MM.1S (cell line): Measurements from ENCODE around the gene HSD17B14.

Experiments
- DNase-seq: peaks from one replicate; pipeline ENCODE4 v3.0.0-alpha.2; 2015
- H2AFZ ChIP-seq: fragments of 300-600 bp; sonication (generic); 2 replicates; pipeline ENCODE4 v1.6.0; 2016; ENCODE audit warnings: antibody characterized with exemption, low read length
- H3F3A ChIP-seq: fragments of 300-600 bp; sonication (generic); 2 replicates; pipeline ENCODE4 v1.6.1; 2016; ENCODE audit warnings: mild to moderate bottlenecking, antibody characterized with exemption, low read length, moderate library complexity, mixed read lengths; ENCODE audit not compliant: insufficient read depth
- H3K27ac ChIP-seq: fragments of 300-600 bp; sonication (generic); 2 replicates; pipeline ENCODE4 v1.5.1; 2016; ENCODE audit warnings: mild to moderate bottlenecking, low read length
- H3K27me3 ChIP-seq: fragments of 300-600 bp; sonication (generic); replicated peaks from 2 replicates; pipeline ENCODE4 v1.6.0; 2016; ENCODE audit warnings: low read length; ENCODE audit not compliant: insufficient read depth
- H3K36me3 ChIP-seq: fragments of 300-600 bp; sonication (generic); replicated peaks from 2 replicates; pipeline ENCODE4 v1.6.1; 2016; ENCODE audit warnings: mild to moderate bottlenecking, low read length, mixed read lengths; ENCODE audit not compliant: insufficient read depth
- H3K4me1 ChIP-seq: fragments of 300-600 bp; sonication (generic); 2 replicates; pipeline ENCODE4 v1.6.1; 2016; ENCODE audit warnings: low read length, mixed read lengths
- H3K4me2 ChIP-seq: fragments of 300-600 bp; sonication (generic); 2 replicates; pipeline ENCODE4 v1.6.0; 2016; ENCODE audit warnings: low read depth, low read length
- H3K4me3 ChIP-seq: fragments of 300-600 bp; sonication (generic); 2 replicates; pipeline ENCODE4 v1.5.1; 2016; ENCODE audit warnings: low read length, mixed read lengths
- H3K79me2 ChIP-seq: fragments of 300-600 bp; sonication (generic); 2 replicates; pipeline ENCODE4 v1.6.1; 2016; ENCODE audit warnings: mixed run types, low read length, mixed read lengths
- H3K9ac ChIP-seq: fragments of 300-600 bp; sonication (generic); 2 replicates; pipeline ENCODE4 v1.6.1; 2016; ENCODE audit warnings: low read length, mixed read lengths
- H3K9me2 ChIP-seq: fragments of 300-600 bp; sonication (generic); replicated peaks from 2 replicates; pipeline ENCODE4 v1.6.1; 2016; ENCODE audit warnings: mild to moderate bottlenecking, low read length, mixed read lengths; ENCODE audit not compliant: insufficient read depth
- H3K9me3 ChIP-seq: fragments of 300-600 bp; sonication (generic); replicated peaks from 2 replicates; pipeline ENCODE4 v1.6.1; 2016; ENCODE audit warnings: mild to moderate bottlenecking, low read length, mixed read lengths; ENCODE audit not compliant: insufficient read depth
- H4K20me1 ChIP-seq: fragments of 300-600 bp; sonication (generic); 2 replicates; pipeline ENCODE4 v1.6.1; 2016; ENCODE audit warnings: mild to moderate bottlenecking, low read length, moderate library complexity, mixed read lengths; ENCODE audit not compliant: insufficient read depth
- EZH2 ChIP-seq: fragments of 300-600 bp; sonication (generic); optimal IDR thresholded peaks from 2 replicates; pipeline ENCODE3; 2017; ENCODE audit warnings: low read depth, mild to moderate bottlenecking, antibody characterized with exemption, low read length, mixed read lengths
- EZH2phosphoT487 ChIP-seq: fragments of 300-600 bp; sonication (generic); IDR thresholded peaks from 2 replicates; pipeline ENCODE4 v1.6.1; 2018; ENCODE audit warnings: antibody characterized with exemption, low read length
- TF ChIP-seq, protein P1 (sequence below): fragments of 300-600 bp; sonication (generic); IDR thresholded peaks from 2 replicates; pipeline ENCODE4 v1.5.1; 2016; ENCODE audit warnings: antibody characterized with exemption, low read length, mixed read lengths

Gene HSD17B14

DNA sequence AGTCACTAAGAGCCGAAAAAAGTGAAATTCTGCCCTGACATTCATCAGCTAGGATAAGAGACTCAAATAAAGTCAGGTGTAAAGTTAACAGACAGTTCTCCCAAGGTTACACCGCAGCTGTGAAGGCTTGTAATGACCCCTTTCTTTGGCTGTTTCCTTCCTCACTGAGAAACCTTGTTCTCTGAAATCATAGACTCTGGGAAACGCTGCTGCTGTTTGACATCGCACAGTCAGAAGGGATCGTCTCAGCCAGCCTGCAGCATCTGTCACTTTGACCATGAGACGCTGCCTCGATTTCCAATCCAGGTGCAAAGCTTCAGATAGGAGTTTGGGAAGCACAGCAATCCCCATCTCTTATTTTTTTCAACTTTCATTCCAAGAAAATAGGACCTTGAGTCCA is 26.1 kb downstream of the HSD17B14 start:
- Histone ChIP-seq H3K4me3 (peak overlapping the region; percentile 83), H3K4me2 (peak overlapping the region; percentile 94), H3K4me1 (peaks cover 12% of the 10 kb centered on the region), H3K9ac (peak overlapping the region; percentile 83), H3K79me2 (peaks cover 32% of the 10 kb centered on the region), H3K9me2 (no peaks in the 10 kb centered on the region), H3K27me3 (no peaks in the 10 kb centered on the region), H3F3A (peaks cover 19% of the 10 kb centered on the region; the same call in 1 of the 2 replicates), H4K20me1 (no peaks in the 10 kb centered on the region), H3K27ac (peak overlapping the region; percentile 58; the same call in 1 of the 2 replicates), H2AFZ (peak overlapping the region; percentile 84), H3K36me3 (no peaks in the 10 kb centered on the region), H3K9me3 (no peaks in the 10 kb centered on the region)
- DNase-seq: no peak
- TF ChIP-seq EZH2 (no peak), EZH2phosphoT487 (no peak)
- TF ChIP-seq, protein P1, sequence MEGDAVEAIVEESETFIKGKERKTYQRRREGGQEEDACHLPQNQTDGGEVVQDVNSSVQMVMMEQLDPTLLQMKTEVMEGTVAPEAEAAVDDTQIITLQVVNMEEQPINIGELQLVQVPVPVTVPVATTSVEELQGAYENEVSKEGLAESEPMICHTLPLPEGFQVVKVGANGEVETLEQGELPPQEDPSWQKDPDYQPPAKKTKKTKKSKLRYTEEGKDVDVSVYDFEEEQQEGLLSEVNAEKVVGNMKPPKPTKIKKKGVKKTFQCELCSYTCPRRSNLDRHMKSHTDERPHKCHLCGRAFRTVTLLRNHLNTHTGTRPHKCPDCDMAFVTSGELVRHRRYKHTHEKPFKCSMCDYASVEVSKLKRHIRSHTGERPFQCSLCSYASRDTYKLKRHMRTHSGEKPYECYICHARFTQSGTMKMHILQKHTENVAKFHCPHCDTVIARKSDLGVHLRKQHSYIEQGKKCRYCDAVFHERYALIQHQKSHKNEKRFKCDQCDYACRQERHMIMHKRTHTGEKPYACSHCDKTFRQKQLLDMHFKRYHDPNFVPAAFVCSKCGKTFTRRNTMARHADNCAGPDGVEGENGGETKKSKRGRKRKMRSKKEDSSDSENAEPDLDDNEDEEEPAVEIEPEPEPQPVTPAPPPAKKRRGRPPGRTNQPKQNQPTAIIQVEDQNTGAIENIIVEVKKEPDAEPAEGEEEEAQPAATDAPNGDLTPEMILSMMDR: no peak

DNA sequence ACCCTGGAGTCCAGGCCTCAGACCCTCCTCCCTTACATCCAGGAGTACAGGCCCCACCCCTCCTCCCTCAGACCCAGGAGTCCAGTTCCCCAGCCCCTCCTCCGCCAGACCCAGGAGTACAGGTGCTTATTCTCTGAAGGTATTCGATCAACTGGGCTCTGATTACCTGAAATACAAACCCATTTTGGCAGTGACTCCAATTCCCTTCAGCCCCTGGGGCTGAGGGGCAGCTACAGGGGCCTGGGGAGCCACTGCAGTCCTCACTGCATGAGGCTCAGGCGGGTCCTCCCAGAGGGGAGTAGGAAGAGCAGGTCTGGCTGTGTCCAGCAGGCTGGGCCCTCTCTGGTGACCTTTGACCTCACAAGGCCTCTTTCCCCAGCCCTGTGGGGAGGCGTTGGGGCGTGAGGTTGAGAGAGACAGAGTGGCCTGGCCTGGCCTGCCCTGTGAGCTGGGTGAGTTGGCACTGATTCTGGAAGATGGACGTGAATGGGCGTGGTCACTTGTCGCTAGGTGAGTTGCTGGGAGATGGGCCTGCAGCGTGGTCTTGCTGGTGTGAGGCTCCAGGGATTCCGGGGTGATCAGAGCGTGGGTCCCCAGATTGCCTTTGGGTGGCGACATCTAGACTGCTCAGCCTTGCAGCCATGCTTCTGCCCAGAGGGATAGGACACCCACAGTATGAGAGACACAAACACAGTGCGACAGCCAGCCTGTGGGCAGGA is 28.5 kb downstream of the HSD17B14 start:
- no peaks in the 10 kb centered on the region for H3K9me3 ChIP-seq
- H3K27me3 ChIP-seq: no peaks in the 10 kb centered on the region
- no peaks in the 10 kb centered on the region for H4K20me1 ChIP-seq
- H2AFZ ChIP-seq: no peak overlapping the region
- TF ChIP-seq, protein P1: 0 out of 2 replicates have a peak, but pooled peaks have one; percentile 5
- TF ChIP-seq EZH2phosphoT487 (no peak), EZH2 (no peak)
- H3K27ac ChIP-seq: no peak overlapping the region
- no peaks in the 10 kb centered on the region for H3K9me2 ChIP-seq
- no peak overlapping the region for H3K4me2 ChIP-seq
- no peak for DNase-seq
- H3K4me1 ChIP-seq: peaks cover 11% of the 10 kb centered on the region
- no peak overlapping the region for H3K9ac ChIP-seq
- peaks cover 15% of the 10 kb centered on the region; the same call in 1 of the 2 replicates for H3F3A ChIP-seq
- no peaks in the 10 kb centered on the region for H3K36me3 ChIP-seq
- peaks cover 32% of the 10 kb centered on the region for H3K79me2 ChIP-seq
- H3K4me3 ChIP-seq: no peak overlapping the region

DNA sequence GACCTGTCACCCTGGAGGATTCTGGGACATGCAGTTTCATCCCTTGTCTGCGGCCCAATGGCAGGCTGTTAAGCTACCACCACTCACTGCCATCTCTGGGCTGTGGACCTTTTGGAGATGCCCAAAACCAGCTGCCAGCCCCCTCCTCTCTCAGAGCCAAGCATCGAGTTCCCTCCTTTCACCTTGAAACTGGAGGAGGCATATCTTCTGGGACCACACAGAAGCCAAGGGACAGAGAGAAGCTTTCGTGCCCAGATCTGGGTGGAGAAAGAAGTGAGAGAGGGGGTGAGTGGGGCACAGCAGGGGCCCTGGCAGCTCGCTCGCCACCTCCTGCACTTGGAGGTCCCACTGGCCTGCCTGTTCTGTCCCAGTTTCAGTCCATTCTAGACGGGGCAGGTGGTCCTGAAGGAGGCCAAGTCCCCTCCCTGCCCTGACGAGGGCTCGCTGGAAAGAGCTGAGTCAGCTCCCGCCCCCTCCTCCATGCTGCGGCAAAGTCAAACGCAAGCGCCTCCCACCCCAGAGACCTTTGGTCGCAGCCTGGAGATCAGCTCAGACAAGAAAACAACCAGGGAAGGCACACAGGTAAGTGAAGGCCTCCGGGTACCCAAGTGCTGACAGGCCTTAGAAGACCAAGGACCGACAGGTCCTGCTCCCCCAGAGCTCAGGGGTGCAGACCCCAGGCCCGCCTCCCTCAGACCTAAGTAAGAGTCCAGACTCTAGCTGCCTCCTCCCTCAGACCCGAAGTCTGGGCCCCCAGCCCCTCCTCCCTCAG is 29.3 kb downstream of the HSD17B14 start:
- no peaks in the 10 kb centered on the region for H3K27me3 ChIP-seq
- DNase-seq: no peak
- H3K4me2 ChIP-seq: no peak overlapping the region
- no peak overlapping the region for H2AFZ ChIP-seq
- H3K9ac ChIP-seq: no peak overlapping the region
- H3K79me2 ChIP-seq: peaks cover 32% of the 10 kb centered on the region
- H3K9me2 ChIP-seq: no peaks in the 10 kb centered on the region
- H3K36me3 ChIP-seq: no peaks in the 10 kb centered on the region
- no peaks in the 10 kb centered on the region for H3K9me3 ChIP-seq
- TF ChIP-seq, protein P1: no peak
- TF ChIP-seq EZH2phosphoT487 (no peak), EZH2 (no peak)
- no peak overlapping the region for H3K27ac ChIP-seq
- H3K4me3 ChIP-seq: no peak overlapping the region
- peaks cover 6% of the 10 kb centered on the region for H3K4me1 ChIP-seq
- H4K20me1 ChIP-seq: no peaks in the 10 kb centered on the region
- peaks cover 10% of the 10 kb centered on the region; the same call in 1 of the 2 replicates for H3F3A ChIP-seq
